Activated CD8-positive, alpha-beta T cell treated with anti-CD3 and anti-CD28 coated beads for 36 hours (primary cell): ENCODE results near the gene CTNNA1. TPM values are rescaled to one million over a fixed set of nuclear protein-coding genes. Genes with fewer than 3 reads are reported as not detected.

Experiments
- ATAC-seq: fragments of 200-7000 bp; cut with Tn5 transposase; one replicate; pipeline ENCODE4 v1.10.0; 2021; ENCODE audit warnings: mild to moderate bottlenecking, moderate library complexity
- CTCF ChIA-PET: fragments of 350-600 bp; sonication (Branson Sonifier 250); formaldehyde crosslinking; loops from one replicate; lab custom pipeline; 2021; ENCODE audit warnings: antibody characterized with exemption; lab: Charles Lee
- POLR2A ChIA-PET: fragments of 350-600 bp; sonication (Branson Sonifier 250); formaldehyde crosslinking; loops from one replicate; lab custom pipeline; 2021; ENCODE audit warnings: antibody characterized with exemption; lab: Charles Lee
- DNase-seq: peaks from one replicate; pipeline ENCODE4 v3.0.0-alpha.2; 2020
- H3K27ac Mint-ChIP-seq: one replicate; pipeline ENCODE4 v1.8.0; 2021; ENCODE audit warnings: mild to moderate bottlenecking, mixed read lengths
- H3K27me3 Mint-ChIP-seq: one replicate; pipeline ENCODE4 v1.8.0; 2021; ENCODE audit warnings: mixed read lengths
- H3K36me3 Mint-ChIP-seq: one replicate; pipeline ENCODE4 v1.8.0; 2021; ENCODE audit warnings: low read depth, mixed read lengths
- H3K4me1 Mint-ChIP-seq: one replicate; pipeline ENCODE4 v1.8.0; 2021; ENCODE audit warnings: low read depth, mixed read lengths
- H3K4me3 Mint-ChIP-seq: one replicate; pipeline ENCODE4 v1.8.0; 2021; ENCODE audit warnings: mild to moderate bottlenecking, moderate library complexity, mixed read lengths
- H3K9me3 Mint-ChIP-seq: one replicate; pipeline ENCODE4 v1.8.0; 2021; ENCODE audit warnings: mixed read lengths
- CTCF ChIP-seq: fragments of 200-600 bp; IDR thresholded peaks from one replicate; pipeline ENCODE4 v1.8.0; 2022; ENCODE audit warnings: antibody characterized with exemption, mild to moderate bottlenecking
- intact Hi-C: fragments of 100-400 bp; cut with micrococcal nuclease; formaldehyde crosslinking; loops from one replicate; pipeline ENCODE4 v1.10.0; 2022
- total RNA-seq, 2 experiments: library from RNA; stranded (reverse); gene quantifications; one replicate each; pipeline ENCODE4 v1.2.3, GENCODE V29; 2021

CTNNA1 gene
- total RNA-seq, 2 experiments from 2014 or later, result 77.3 to 85.6 TPM

DNA sequence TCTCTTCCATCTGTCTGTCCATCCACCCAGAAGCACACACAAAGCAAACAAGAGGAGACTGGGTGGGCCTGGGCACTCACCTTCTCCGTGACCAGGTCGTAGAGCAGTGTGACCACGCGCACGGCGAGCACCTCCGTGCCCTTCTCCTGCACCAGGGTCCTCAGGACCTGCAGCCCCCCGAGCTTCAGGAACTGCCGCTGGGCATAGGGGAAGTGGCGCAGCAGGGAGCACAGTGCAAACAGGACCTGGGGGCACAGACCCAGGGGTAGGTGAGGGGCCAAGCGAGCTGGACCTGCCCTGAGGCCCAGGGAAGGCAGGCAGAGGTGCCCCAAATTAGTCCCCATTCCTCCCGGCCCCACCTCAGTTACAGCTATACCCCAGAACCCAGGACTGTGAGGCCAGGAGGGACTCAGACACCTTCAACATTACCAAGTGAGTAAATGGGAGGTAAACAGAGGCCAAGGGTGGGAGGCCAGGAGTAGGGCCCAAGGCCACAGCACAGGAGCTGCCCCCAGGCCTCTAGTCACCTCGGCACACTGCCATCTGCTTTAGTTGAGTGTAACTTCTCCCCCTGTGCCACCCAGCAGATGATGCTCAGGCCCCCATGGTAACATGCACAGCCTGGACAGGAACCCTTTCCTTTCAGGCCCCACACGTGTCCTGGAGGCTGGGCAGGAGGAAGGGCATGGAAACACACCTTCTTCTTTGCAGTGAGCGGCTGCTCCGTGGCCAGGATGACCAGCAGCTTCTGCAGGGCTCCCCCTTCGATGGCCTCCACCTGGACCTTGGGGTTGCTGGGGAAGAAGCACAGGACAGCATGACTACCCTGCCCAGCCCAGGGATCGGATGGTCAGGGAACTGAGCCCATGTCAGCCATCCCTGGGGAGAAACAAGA is 198.1 kb downstream of the CTNNA1 start:
- ChIA-PET POLR2A (no interaction called here), CTCF (no interaction called here)
- H3K4me3 Mint-ChIP-seq, result no peak overlapping the region
- ATAC-seq (no peak), DNase-seq (no peak)
- no peaks in the 10 kb centered on the region for H3K27me3 Mint-ChIP-seq
- no peak overlapping the region for H3K27ac Mint-ChIP-seq
- no peak for TF ChIP-seq CTCF
- peaks cover 12% of the 10 kb centered on the region for H3K4me1 Mint-ChIP-seq
- H3K9me3 Mint-ChIP-seq, result no peaks in the 10 kb centered on the region
- H3K36me3 Mint-ChIP-seq, result no peaks in the 10 kb centered on the region
- intact Hi-C loops, result no loop called here

DNA sequence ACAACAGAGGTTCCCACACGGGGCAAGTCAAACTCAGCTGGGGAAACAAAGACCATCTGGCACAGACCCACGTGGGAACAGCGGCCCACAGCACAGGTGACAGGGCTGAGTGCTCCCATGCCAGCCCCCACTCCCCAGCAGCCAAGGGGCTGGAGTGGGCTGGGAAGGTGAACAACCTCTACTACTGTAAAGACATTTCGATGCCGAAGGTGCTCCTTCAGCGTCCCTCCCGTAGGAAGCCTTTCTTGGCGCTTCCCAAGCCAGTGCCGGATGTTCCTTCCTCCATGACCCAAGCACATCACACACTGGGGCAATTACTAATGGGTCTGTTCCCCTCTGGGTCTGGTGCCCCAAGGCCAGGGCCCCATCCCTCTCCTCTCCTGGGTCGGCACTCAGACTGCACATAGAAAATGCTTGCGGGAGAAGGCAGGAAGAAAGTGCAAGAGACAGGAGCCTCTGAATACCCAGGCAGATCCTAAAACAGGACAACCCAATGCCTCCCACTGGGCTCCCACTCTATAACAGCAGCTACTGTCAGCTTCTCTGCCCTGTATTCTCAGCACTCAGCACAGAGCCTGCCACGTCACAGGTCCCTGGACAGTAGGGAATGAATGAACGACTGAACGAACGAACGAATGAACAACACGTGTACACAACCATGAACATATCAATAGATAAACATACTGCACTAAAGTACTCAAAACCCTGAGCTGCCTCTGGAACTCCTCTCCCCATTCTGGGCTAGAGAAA is 198.9 kb downstream of the CTNNA1 start:
- Mint-ChIP-seq H3K9me3 (no peaks in the 10 kb centered on the region), H3K4me3 (no peak overlapping the region), H3K36me3 (no peaks in the 10 kb centered on the region), H3K27ac (no peak overlapping the region), H3K27me3 (no peaks in the 10 kb centered on the region), H3K4me1 (peaks cover 12% of the 10 kb centered on the region)
- DNase-seq (no peak), ATAC-seq (no peak)
- no peak for TF ChIP-seq CTCF
- POLR2A ChIA-PET, result interaction anchor here (1.6 kb wide), 1 partner anchor 10 kb away, joined by 4 read pairs; no protein-coding TSS in a partner anchor
- CTCF ChIA-PET, result no interaction called here
- intact Hi-C loops, result no loop called here

DNA sequence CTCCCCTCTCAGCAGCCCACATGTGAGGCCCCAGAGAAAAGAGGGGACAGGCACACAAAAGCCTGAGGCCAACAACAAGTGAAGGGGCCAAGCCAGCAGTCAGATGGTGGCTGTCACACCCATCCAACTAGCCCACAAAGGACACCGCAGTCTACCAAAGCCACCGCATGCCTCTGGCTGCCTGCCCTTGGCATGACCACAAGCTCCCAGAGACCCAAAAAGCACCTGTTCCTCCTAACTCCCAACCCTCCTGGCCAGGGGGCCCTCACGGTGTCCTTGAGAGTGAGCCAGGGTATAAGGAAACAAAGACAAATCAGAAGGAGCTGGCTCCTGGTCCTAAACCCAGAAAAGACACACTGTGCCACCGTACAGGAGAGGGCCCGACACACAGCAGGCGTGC is 199.7 kb downstream of the CTNNA1 start:
- ChIA-PET POLR2A (interaction anchor here (1.6 kb wide), 1 partner anchor 11 kb away, joined by 4 read pairs; no protein-coding TSS in a partner anchor), CTCF (interaction anchor here (1.4 kb wide), 1 partner anchor 163 kb away, joined by 3 read pairs; no protein-coding TSS in a partner anchor)
- Mint-ChIP-seq H3K9me3 (no peaks in the 10 kb centered on the region), H3K4me1 (peaks cover 12% of the 10 kb centered on the region), H3K27me3 (no peaks in the 10 kb centered on the region), H3K27ac (no peak overlapping the region), H3K4me3 (no peak overlapping the region), H3K36me3 (no peaks in the 10 kb centered on the region)
- DNase-seq (no peak), ATAC-seq (peak; percentile 30)
- TF ChIP-seq CTCF, result no peak
- intact Hi-C loops, result no loop called here

DNA sequence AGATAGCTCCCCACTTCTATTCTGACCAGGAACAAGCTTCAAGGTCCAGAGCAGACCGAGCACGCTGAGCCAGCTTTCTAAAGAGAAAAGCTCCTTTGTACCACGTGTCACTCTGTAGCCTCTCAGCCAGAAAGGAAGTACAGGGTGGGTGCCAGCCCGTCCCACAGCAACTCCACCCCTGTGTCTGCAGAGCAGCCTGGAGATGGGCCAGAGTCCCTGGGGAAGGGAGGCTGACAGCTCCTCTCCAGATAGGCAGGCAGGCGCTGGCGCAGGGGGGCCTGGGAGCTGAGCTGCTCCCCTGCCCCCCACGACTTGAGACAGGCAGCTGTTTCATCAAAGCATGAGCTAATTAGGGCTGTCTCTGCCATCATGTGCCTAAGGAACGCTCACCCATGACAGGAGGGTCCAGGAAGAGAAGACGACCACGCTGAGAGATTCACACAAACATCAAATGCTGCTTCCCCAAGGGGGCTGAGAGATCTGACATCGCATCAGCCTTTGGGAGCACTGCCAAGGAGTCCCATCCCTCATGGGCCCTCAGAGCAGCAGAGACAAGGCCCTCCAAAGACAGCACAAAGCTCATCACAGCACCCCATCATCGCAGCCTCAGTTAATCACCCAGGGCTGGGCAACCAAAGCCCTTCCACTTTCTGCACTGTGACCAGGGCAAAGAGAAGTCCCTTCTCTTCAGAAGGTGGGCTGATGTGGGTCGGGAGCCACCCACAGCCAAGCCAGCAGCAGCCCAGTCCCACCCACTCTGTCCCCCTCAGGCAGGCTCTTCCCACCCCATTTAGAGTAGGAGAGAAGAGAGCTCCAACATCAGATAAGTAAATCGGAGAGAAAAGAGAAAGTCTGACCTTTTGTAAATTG is 200.4 kb downstream of the CTNNA1 start:
- ATAC-seq (peak; percentile 90), DNase-seq (peak; percentile 33)
- CTCF ChIA-PET, result interaction anchor here (1.4 kb wide), 1 partner anchor 164 kb away, joined by 3 read pairs; no protein-coding TSS in a partner anchor
- Mint-ChIP-seq H3K27ac (no peak overlapping the region), H3K36me3 (no peaks in the 10 kb centered on the region), H3K9me3 (no peaks in the 10 kb centered on the region), H3K4me3 (no peak overlapping the region), H3K4me1 (peaks cover 12% of the 10 kb centered on the region), H3K27me3 (no peaks in the 10 kb centered on the region)
- intact Hi-C loops, result no loop called here
- TF ChIP-seq CTCF, result no peak
- POLR2A ChIA-PET, result interaction anchor here (1.6 kb wide), 1 partner anchor 12 kb away, joined by 4 read pairs; no protein-coding TSS in a partner anchor
